Keratinocyte (primary cell): ENCODE data around the gene PRKD1. TPM values are rescaled to one million over a fixed set of nuclear protein-coding genes. Genes with fewer than 3 reads are reported as not detected.

Experiments
- DNase-seq: peaks from one replicate; pipeline ENCODE4 v3.0.0-alpha.2; 2011; ENCODE audit warnings: low read depth, missing footprints, low spot score
- FAIRE-seq: peaks from 2 replicates; lab custom pipeline; 2011; peaks lifted over from hg19 to GRCh38; lab: Jason Lieb, UNC
- H2AFZ ChIP-seq: 2 replicates; pipeline ENCODE4 v1.6.0; 2012; ENCODE audit warnings: low read length, control low read depth, inconsistent platforms; ENCODE audit not compliant: control insufficient read depth
- H3K27ac ChIP-seq: 2 replicates; pipeline ENCODE4 v1.5.1; 2011; ENCODE audit warnings: low read length; ENCODE audit not compliant: control insufficient read depth, insufficient read depth
- H3K27me3 ChIP-seq: 3 replicates; pipeline ENCODE4 v1.6.0; 2011; ENCODE audit warnings: low read length; ENCODE audit not compliant: control insufficient read depth, insufficient read depth; ENCODE audit errors: extremely low read depth
- H3K36me3 ChIP-seq, 2 experiments: 2 replicates in 1 of 2; 3 replicates in 1 of 2; pipeline ENCODE4 v1.5.1; 2011; ENCODE audit warnings: low read length in 2 of 2, mild to moderate bottlenecking in 1 of 2; ENCODE audit not compliant: control insufficient read depth in 2 of 2, insufficient read depth in 2 of 2; ENCODE audit errors: extremely low read depth in 1 of 2
- H3K4me1 ChIP-seq: 3 replicates; pipeline ENCODE4 v1.5.1; 2011; ENCODE audit warnings: low read length; ENCODE audit not compliant: control insufficient read depth, insufficient read depth; ENCODE audit errors: extremely low read depth
- H3K4me2 ChIP-seq: 3 replicates; pipeline ENCODE4 v1.6.0; 2011; ENCODE audit warnings: low read depth, low read length; ENCODE audit not compliant: control insufficient read depth, insufficient read depth; ENCODE audit errors: extremely low read depth
- H3K4me3 ChIP-seq, 3 experiments: fragments of 200-600 bp in 1 of 3; sonication (generic) in 1 of 3; 2 replicates in 2 of 3; 3 replicates in 1 of 3; pipeline ENCODE4 v1.5.1; 2011 to 2016; ENCODE audit warnings: low read length in 3 of 3, mild to moderate bottlenecking in 3 of 3, control low read depth in 2 of 3, inconsistent platforms in 1 of 3, low read depth in 1 of 3, mixed read lengths in 1 of 3, mixed run types in 1 of 3, moderate library complexity in 1 of 3; ENCODE audit not compliant: control insufficient read depth in 2 of 3, insufficient read depth in 2 of 3; ENCODE audit errors: extremely low read depth in 1 of 3
- H3K79me2 ChIP-seq: 2 replicates; pipeline ENCODE4 v1.6.0; 2012; ENCODE audit warnings: low read length; ENCODE audit not compliant: control insufficient read depth, insufficient read depth
- H3K9ac ChIP-seq: 3 replicates; pipeline ENCODE4 v1.6.0; 2011; ENCODE audit warnings: low read length; ENCODE audit not compliant: control insufficient read depth, insufficient read depth; ENCODE audit errors: extremely low read depth
- H3K9me1 ChIP-seq: 3 replicates; pipeline ENCODE4 v1.6.0; 2011; ENCODE audit warnings: low read length; ENCODE audit not compliant: control insufficient read depth, insufficient read depth; ENCODE audit errors: extremely low read depth
- H3K9me3 ChIP-seq: 2 replicates; pipeline ENCODE4 v1.5.1; 2012; ENCODE audit warnings: low read depth, low read length; ENCODE audit not compliant: control insufficient read depth
- H4K20me1 ChIP-seq: 3 replicates; pipeline ENCODE4 v1.6.0; 2011; ENCODE audit warnings: low read length; ENCODE audit not compliant: control insufficient read depth, insufficient read depth; ENCODE audit errors: extremely low read depth
- CTCF ChIP-seq, 3 experiments: IDR thresholded peaks in 1 of 3; conservative IDR thresholded peaks in 1 of 3; optimal IDR thresholded peaks in 1 of 3; 2 replicates in 2 of 3; 3 replicates in 1 of 3; pipeline versions ENCODE3 to v1.5.1; 2011; ENCODE audit warnings: low read length in 3 of 3, mild to moderate bottlenecking in 3 of 3, moderate library complexity in 2 of 3, control low read depth in 1 of 3, inconsistent platforms in 1 of 3; ENCODE audit not compliant: insufficient read depth in 2 of 3; ENCODE audit errors: extremely low read depth in 1 of 3
- EZH2 ChIP-seq: IDR thresholded peaks from one replicate; pipeline ENCODE4 v1.6.1; 2012; ENCODE audit warnings: inconsistent platforms, mild to moderate bottlenecking, low read length, moderate library complexity
- dilution Hi-C: fragments of 300-500 bp; cut with MboI; formaldehyde crosslinking; loops from one replicate; pipeline ENCODE4 v1.7.0; 2020; ENCODE audit warnings: low sequenced_read_pairs; ENCODE audit not compliant: extremely low pct_ligation_motif_present
- polyA plus RNA-seq, 5 experiments: library from polyadenylated mRNA; depleted of rRNA in 3 of 5; stranded (reverse) in 3 of 5; stranded (forward) in 1 of 5; unstranded in 1 of 5; fragments of >200 nt; gene quantifications; 1 replicate in 1 of 5; 2 replicates in 3 of 5; 3 replicates in 1 of 5; pipeline versions ENCODE4 v1.2.1 to v1.2.3, GENCODE V29; 2011 to 2012; ENCODE audit warnings: missing spikeins in 2 of 5, low read depth in 1 of 5, low replicate concordance in 1 of 5

The PRKD1 gene
- polyA plus RNA-seq, 1 donor (not counting 4 experiments of a cell fraction or from before 2014, with no cell fraction given): 0.49 TPM

DNA sequence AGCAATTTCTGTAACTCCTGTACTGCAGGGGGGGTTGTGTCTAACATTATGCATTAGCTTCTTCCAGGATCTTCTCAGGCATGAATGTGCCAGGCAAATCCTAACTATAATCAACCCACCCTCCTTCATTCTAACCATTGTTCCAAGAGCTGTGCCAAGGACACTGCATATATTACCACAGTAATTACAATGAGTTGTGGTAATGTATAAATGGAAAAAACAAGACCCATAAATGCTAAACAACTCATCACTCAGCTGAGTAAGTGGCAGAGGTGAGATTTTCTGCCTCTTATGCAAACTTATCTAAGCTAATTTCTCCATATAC lies 80.6 kb downstream of the PRKD1 start:
- Histone ChIP-seq H3K4me1 (no peaks in the 10 kb centered on the region), H3K9ac (no peak overlapping the region), H3K27ac (no peak overlapping the region), H3K27me3 (no peaks in the 10 kb centered on the region), H4K20me1 (no peaks in the 10 kb centered on the region), H3K79me2 (no peaks in the 10 kb centered on the region), H3K9me3 (no peaks in the 10 kb centered on the region), H3K4me2 (no peak overlapping the region), H2AFZ (no peak overlapping the region), H3K4me3 (no peak overlapping the region), H3K9me1 (no peaks in the 10 kb centered on the region), H3K36me3 (no peaks in the 10 kb centered on the region)
- dilution Hi-C loops: no loop called here
- no peak for FAIRE-seq
- TF ChIP-seq EZH2: no peak
- TF ChIP-seq CTCF (optimal IDR thresholded peaks at IDR 0.05 in 1 of 3, IDR thresholded peaks at IDR 0.05 in 1 of 3, conservative IDR thresholded peaks at IDR 0.05 in 1 of 3; ENCODE audit: extremely low read depth in 1 of 3, insufficient read depth in 2 of 3, low read length in 3 of 3): no peak
- no peak for DNase-seq

- Histone ChIP-seq H3K9me1 (no peaks in the 10 kb centered on the region), H3K27me3 (no peaks in the 10 kb centered on the region), H3K27ac (no peak overlapping the region), H4K20me1 (no peaks in the 10 kb centered on the region), H3K79me2 (no peaks in the 10 kb centered on the region), H3K4me1 (no peaks in the 10 kb centered on the region), H3K36me3 (no peaks in the 10 kb centered on the region), H3K9me3 (no peaks in the 10 kb centered on the region), H3K4me3 (no peak overlapping the region), H3K9ac (no peak overlapping the region), H2AFZ (no peak overlapping the region), H3K4me2 (no peak overlapping the region)
- dilution Hi-C loops: no loop called here
- no peak for TF ChIP-seq CTCF (optimal IDR thresholded peaks at IDR 0.05 in 1 of 3, IDR thresholded peaks at IDR 0.05 in 1 of 3, conservative IDR thresholded peaks at IDR 0.05 in 1 of 3; ENCODE audit: extremely low read depth in 1 of 3, insufficient read depth in 2 of 3, low read length in 3 of 3)
- TF ChIP-seq EZH2: no peak
- DNase-seq (no peak), FAIRE-seq (no peak)
These were observed 81.2 kb downstream of the PRKD1 start for GRCh38 chr14:29846339-29847055.
